Calu3 (cell line): Measurements from ENCODE around the gene CDC23. TPM values are rescaled to one million over a fixed set of nuclear protein-coding genes. Genes with fewer than 3 reads are reported as not detected.

Experiments used
- BruUV-seq: library from RNA; stranded (reverse); fragments of 400-500 nt; replicated peaks from 2 replicates; lab custom pipeline; 2021; lab: Mats Ljungman, UMichigan
- CTCF ChIA-PET: fragments of 300-600 bp; sonication (Branson Sonifier 250); formaldehyde crosslinking; loops from one replicate; lab custom pipeline; 2022; ENCODE audit warnings: antibody characterized with exemption; lab: Charles Lee
- DNase-seq: peaks from one replicate; pipeline ENCODE4 v3.0.0; 2022
- H3K27ac Mint-ChIP-seq: one replicate; pipeline ENCODE4 v1.8.0; 2022; ENCODE audit warnings: mixed read lengths; ENCODE audit not compliant: unreplicated experiment
- H3K27me3 Mint-ChIP-seq: one replicate; pipeline ENCODE4 v1.8.0; 2022; ENCODE audit warnings: mixed read lengths; ENCODE audit not compliant: unreplicated experiment
- H3K36me3 Mint-ChIP-seq: one replicate; pipeline ENCODE4 v1.8.0; 2022; ENCODE audit warnings: mild to moderate bottlenecking, moderate library complexity, mixed read lengths; ENCODE audit not compliant: insufficient read depth, unreplicated experiment
- H3K4me1 Mint-ChIP-seq: one replicate; pipeline ENCODE4 v1.8.0; 2022; ENCODE audit warnings: mild to moderate bottlenecking, low read depth, mixed read lengths; ENCODE audit not compliant: unreplicated experiment
- H3K4me3 Mint-ChIP-seq: one replicate; pipeline ENCODE4 v1.8.0; 2022; ENCODE audit warnings: mild to moderate bottlenecking, low read depth, moderate library complexity, mixed read lengths; ENCODE audit not compliant: unreplicated experiment
- H3K9me3 Mint-ChIP-seq: one replicate; pipeline ENCODE4 v1.8.0; 2022; ENCODE audit warnings: low read depth, mixed read lengths; ENCODE audit not compliant: unreplicated experiment
- CTCF ChIP-seq: fragments of 200-600 bp; IDR thresholded peaks from one replicate; pipeline ENCODE4 v1.8.0; 2022; ENCODE audit warnings: antibody characterized with exemption; ENCODE audit not compliant: unreplicated experiment
- intact Hi-C: fragments of 100-400 bp; cut with micrococcal nuclease; formaldehyde crosslinking; loops from one replicate; pipeline ENCODE4 v1.10.0; 2022; ENCODE audit not compliant: unreplicated experiment
- total RNA-seq: library from RNA; stranded (reverse); gene quantifications from 2 replicates; pipeline ENCODE4 v1.2.3, GENCODE V29; 2022

Gene CDC23
- total RNA-seq, 1 experiment from 2014 or later, result 46.9 TPM

DNA sequence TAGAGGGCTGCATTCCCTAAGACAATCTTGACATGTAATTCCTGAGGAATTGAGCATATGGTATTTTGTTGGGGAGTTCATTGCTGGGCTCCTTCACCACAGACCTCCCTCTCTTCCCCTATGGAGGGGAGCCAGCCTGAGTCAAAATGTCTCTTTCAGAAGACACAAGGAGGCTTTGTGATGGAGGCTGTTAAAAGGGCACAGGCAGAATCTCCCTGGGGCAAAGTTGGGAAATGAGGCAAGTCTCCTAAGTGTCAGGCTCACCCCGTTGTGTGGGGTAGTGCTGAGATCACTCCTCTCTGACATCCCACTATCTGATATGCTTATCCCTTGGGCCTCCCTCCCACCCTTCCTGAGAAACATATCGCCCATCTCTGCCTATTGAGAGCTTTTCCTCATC lies 30.7 kb upstream of the CDC23 start:
- TF ChIP-seq CTCF, result no peak
- H3K9me3 Mint-ChIP-seq, result no peaks in the 10 kb centered on the region

DNA sequence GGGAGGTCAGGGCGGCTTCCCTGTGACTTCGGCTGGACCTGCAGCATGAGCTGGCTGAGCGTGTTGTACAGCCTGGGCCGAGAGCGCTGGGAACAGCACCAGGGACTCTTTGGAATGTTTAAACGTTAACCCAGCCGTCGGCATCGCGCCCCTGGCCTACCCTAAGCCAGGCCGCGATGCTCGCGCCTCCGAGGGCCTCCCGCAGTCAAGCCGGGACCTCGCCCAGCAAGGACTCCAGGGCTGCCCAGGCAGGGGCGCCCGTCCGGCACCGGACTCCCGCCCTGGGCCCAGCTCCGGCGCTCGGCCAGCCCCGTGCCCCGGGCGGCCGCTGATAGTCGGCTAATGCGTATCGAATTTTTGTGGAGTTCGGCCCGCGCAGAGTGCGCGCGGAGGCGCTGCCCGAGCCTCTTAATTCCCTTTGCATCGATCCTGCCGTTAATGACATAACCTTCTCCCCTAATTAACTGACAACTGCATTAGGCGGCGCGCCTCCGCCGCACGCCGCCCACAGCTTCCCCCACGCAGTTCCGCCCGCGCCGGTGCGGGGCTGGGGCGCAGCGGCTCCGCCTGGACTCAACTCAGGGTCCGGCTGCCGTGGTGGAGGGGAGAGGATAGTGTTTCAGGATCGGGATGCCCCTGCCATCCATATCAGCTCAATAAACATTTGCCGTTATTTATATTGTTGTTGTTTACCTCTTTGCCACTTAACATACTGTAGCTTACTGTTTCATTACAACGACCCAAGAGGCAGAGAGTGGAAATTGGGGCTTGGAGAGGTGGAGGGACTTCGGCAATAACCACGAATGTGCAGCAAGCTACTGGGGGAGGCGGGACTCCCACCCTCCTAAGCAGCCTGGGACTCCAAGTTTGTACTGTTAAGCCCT lies 28.8 kb upstream of the CDC23 start:
- peak overlapping the region; percentile 57 for H3K4me3 Mint-ChIP-seq
- no peaks in the 10 kb centered on the region for H3K4me1 Mint-ChIP-seq
- H3K27me3 Mint-ChIP-seq, result peaks cover 74% of the 10 kb centered on the region
- intact Hi-C loops, result no loop called here
- no peak for TF ChIP-seq CTCF
- H3K36me3 Mint-ChIP-seq, result no peaks in the 10 kb centered on the region
- no peaks in the 10 kb centered on the region for H3K9me3 Mint-ChIP-seq
- peak; percentile 25 for DNase-seq
- CTCF ChIA-PET, result interaction anchor here (0.5 to 0.8 kb wide), 3 partner anchors 28 to 241 kb away, joined by 3 to 4 read pairs (median 4); partner anchors contain the start of gene CDC23
- H3K27ac Mint-ChIP-seq, result no peak overlapping the region
- BruUV-seq, result no TSS peak

More for the DNA sequence above, 30.7 kb upstream of the CDC23 start:
- no peaks in the 10 kb centered on the region for H3K36me3 Mint-ChIP-seq
- no peak overlapping the region for H3K4me3 Mint-ChIP-seq
- H3K27ac Mint-ChIP-seq, result no peak overlapping the region
- H3K27me3 Mint-ChIP-seq, result peaks cover 74% of the 10 kb centered on the region
- DNase-seq, result no peak
- no TSS peak for BruUV-seq
- CTCF ChIA-PET, result interaction anchor here (1.3 kb wide), 1 partner anchor 39 kb away, joined by 4 read pairs; no protein-coding TSS in a partner anchor
- H3K4me1 Mint-ChIP-seq, result no peaks in the 10 kb centered on the region
- intact Hi-C loops, result no loop called here

GRCh38 chr5:138240650-138241385 lies 27.7 kb upstream of the CDC23 start:
- DNase-seq, result no peak
- intact Hi-C loops, result no loop called here
- H3K27me3 Mint-ChIP-seq, result peaks cover 71% of the 10 kb centered on the region
- no peaks in the 10 kb centered on the region for H3K36me3 Mint-ChIP-seq
- no peak overlapping the region for H3K4me3 Mint-ChIP-seq
- H3K4me1 Mint-ChIP-seq, result no peaks in the 10 kb centered on the region
- BruUV-seq, result no TSS peak
- CTCF ChIA-PET, result interaction anchor here (0.6 kb wide), 3 partner anchors 135 to 1033 kb away, joined by 3 read pairs; no protein-coding TSS in a partner anchor
- no peak overlapping the region for H3K27ac Mint-ChIP-seq
- TF ChIP-seq CTCF, result no peak
- no peaks in the 10 kb centered on the region for H3K9me3 Mint-ChIP-seq

DNA sequence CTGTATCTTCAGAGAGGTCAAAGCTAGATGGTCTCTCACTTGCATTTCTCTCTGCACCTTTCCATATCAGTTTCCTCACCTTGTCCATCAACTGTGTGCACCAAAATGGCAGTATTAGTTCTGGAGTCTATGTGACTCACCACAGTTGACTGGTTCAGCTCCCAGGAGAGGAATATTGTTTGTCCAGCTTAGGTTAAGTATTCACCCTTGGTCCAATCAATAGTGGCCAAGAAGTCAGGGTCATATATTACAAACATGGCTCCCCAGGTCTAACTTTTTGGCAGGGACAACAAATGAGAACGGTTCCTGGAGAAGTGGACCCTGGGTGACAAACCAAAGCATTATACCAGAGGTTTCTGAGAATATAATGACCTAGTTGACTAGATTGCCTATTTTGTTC lies 24.9 kb upstream of the CDC23 start:
- CTCF ChIA-PET, result interaction anchor here (0.9 kb wide), 1 partner anchor 45 kb away, joined by 3 read pairs; no protein-coding TSS in a partner anchor
- no peak for TF ChIP-seq CTCF
- Mint-ChIP-seq H3K4me1 (no peaks in the 10 kb centered on the region), H3K4me3 (no peak overlapping the region), H3K27me3 (peaks cover 43% of the 10 kb centered on the region), H3K27ac (no peak overlapping the region), H3K36me3 (no peaks in the 10 kb centered on the region), H3K9me3 (no peaks in the 10 kb centered on the region)
- no TSS peak for BruUV-seq
- no peak for DNase-seq
- intact Hi-C loops, result no loop called here
